GM23338 (cell line): ENCODE data around the gene AGAP1. TPM values are rescaled to one million over a fixed set of nuclear protein-coding genes. Genes with fewer than 3 reads are reported as not detected.

Source experiments
- ATAC-seq: fragments of 200-7000 bp; cut with Tn5 transposase; 3 replicates; pipeline ENCODE4 v1.9.1; 2020
- DNase-seq: peaks from one replicate; pipeline ENCODE4 v3.0.0-alpha.2; 2015; ENCODE audit warnings: low spot score
- H2AFZ ChIP-seq: fragments of 200-600 bp; sonication (generic); 2 replicates; pipeline ENCODE4 v1.8.0; 2016; ENCODE audit warnings: antibody characterized with exemption, mild to moderate bottlenecking, moderate library complexity
- H3F3A ChIP-seq: fragments of 200-600 bp; sonication (generic); replicated peaks from 2 replicates; pipeline ENCODE4 v1.8.0; 2017; ENCODE audit warnings: antibody characterized with exemption, mixed run types, low read depth
- H3K27ac ChIP-seq: fragments of 200-600 bp; sonication (generic); 2 replicates; pipeline ENCODE4 v1.6.1; 2016; ENCODE audit warnings: low read depth
- H3K27me3 ChIP-seq: fragments of 200-600 bp; sonication (generic); 2 replicates; pipeline ENCODE4 v1.8.0; 2016; ENCODE audit warnings: mild to moderate bottlenecking, mixed run types, moderate library complexity; ENCODE audit not compliant: insufficient read depth
- H3K36me3 ChIP-seq: fragments of 200-600 bp; sonication (generic); 2 replicates; pipeline ENCODE4 v1.8.0; 2016; ENCODE audit warnings: mild to moderate bottlenecking; ENCODE audit not compliant: insufficient read depth
- H3K4me1 ChIP-seq: fragments of 200-600 bp; sonication (generic); 2 replicates; pipeline ENCODE4 v1.8.0; 2016; ENCODE audit warnings: mild to moderate bottlenecking, moderate library complexity; ENCODE audit not compliant: insufficient read depth
- H3K4me2 ChIP-seq: fragments of 200-600 bp; sonication (generic); 2 replicates; pipeline ENCODE4 v1.7.1; 2017; ENCODE audit warnings: mixed run types
- H3K4me3 ChIP-seq: fragments of 200-600 bp; sonication (generic); 2 replicates; pipeline ENCODE4 v1.6.1; 2016; ENCODE audit warnings: mixed run types
- H3K79me2 ChIP-seq: fragments of 200-600 bp; sonication (generic); replicated peaks from 2 replicates; pipeline ENCODE4 v1.8.0; 2017; ENCODE audit warnings: mild to moderate bottlenecking; ENCODE audit not compliant: insufficient read depth
- H3K9me2 ChIP-seq: fragments of 200-600 bp; sonication (generic); 2 replicates; pipeline ENCODE4 v1.8.0; 2017; ENCODE audit not compliant: insufficient read depth
- H4K20me1 ChIP-seq: fragments of 200-600 bp; sonication (generic); replicated peaks from 2 replicates; pipeline ENCODE4 v1.8.0; 2017; ENCODE audit warnings: mild to moderate bottlenecking; ENCODE audit not compliant: insufficient read depth
- H3K27ac Mint-ChIP-seq: 2 replicates; pipeline ENCODE4 v1.8.0; 2020; ENCODE audit warnings: inconsistent platforms, mild to moderate bottlenecking, moderate library complexity, mixed read lengths
- H3K27me3 Mint-ChIP-seq: 3 replicates; pipeline ENCODE4 v1.8.0; 2022; ENCODE audit warnings: low read depth, mild to moderate bottlenecking, moderate library complexity, mixed read lengths, inconsistent platforms; ENCODE audit not compliant: insufficient read depth, poor library complexity
- H3K36me3 Mint-ChIP-seq: 3 replicates; pipeline ENCODE4 v1.8.0; 2021; ENCODE audit warnings: low read depth, mild to moderate bottlenecking, inconsistent platforms, moderate library complexity, mixed read lengths
- H3K4me1 Mint-ChIP-seq: 3 replicates; pipeline ENCODE4 v1.8.0; 2020; ENCODE audit warnings: mild to moderate bottlenecking, inconsistent platforms, mixed read lengths
- H3K4me3 Mint-ChIP-seq: 3 replicates; pipeline ENCODE4 v1.8.0; 2021; ENCODE audit warnings: moderate library complexity, mild to moderate bottlenecking, inconsistent platforms, mixed read lengths
- H3K9me3 Mint-ChIP-seq: 3 replicates; pipeline ENCODE4 v1.8.0; 2020; ENCODE audit warnings: moderate library complexity, mild to moderate bottlenecking, inconsistent platforms, mixed read lengths
- CREB1 ChIP-seq: fragments of 250-450 bp; sonication (Bioruptor Pico); IDR thresholded peaks from 2 replicates; pipeline ENCODE4 v1.5.0; 2020; ENCODE audit warnings: low read depth, mild to moderate bottlenecking, moderate library complexity
- EZH2 ChIP-seq: fragments of 200-600 bp; sonication (generic); IDR thresholded peaks from one replicate; pipeline ENCODE4 v1.8.0; 2017; ENCODE audit warnings: antibody characterized with exemption, mild to moderate bottlenecking, low read depth; ENCODE audit not compliant: unreplicated experiment
- EZH2phosphoT487 ChIP-seq: fragments of 200-600 bp; sonication (generic); IDR thresholded peaks from one replicate; pipeline ENCODE4 v1.8.1; 2018; ENCODE audit warnings: antibody characterized with exemption; ENCODE audit not compliant: unreplicated experiment
- JUNB ChIP-seq: IDR thresholded peaks from one replicate; pipeline ENCODE4 v1.6.1; 2016; ENCODE audit warnings: antibody characterized with exemption; ENCODE audit not compliant: unreplicated experiment
- NANOG ChIP-seq: IDR thresholded peaks from 2 replicates; pipeline ENCODE4 v1.6.1; 2016; ENCODE audit warnings: antibody characterized with exemption, borderline replicate concordance
- POLR2AphosphoS5 ChIP-seq: IDR thresholded peaks from 2 replicates; pipeline ENCODE4 v1.6.1; 2016; ENCODE audit warnings: antibody characterized with exemption, low read depth
- STAT1 ChIP-seq: IDR thresholded peaks from one replicate; pipeline ENCODE4 v1.6.1; 2016; ENCODE audit warnings: antibody characterized with exemption; ENCODE audit not compliant: unreplicated experiment
- ZNF114 ChIP-seq: fragments of 250-450 bp; sonication (Bioruptor Pico); IDR thresholded peaks from 2 replicates; pipeline ENCODE4 v1.5.0; 2020; ENCODE audit warnings: mild to moderate bottlenecking, moderate library complexity
- ZNF331 ChIP-seq: fragments of 250-450 bp; sonication (Bioruptor Pico); IDR thresholded peaks from 2 replicates; pipeline ENCODE4 v1.5.0; 2020; ENCODE audit warnings: low read depth, mild to moderate bottlenecking, moderate library complexity
- polyA plus RNA-seq: library from polyadenylated mRNA; unstranded; fragments of >200 nt; fragmentation: Nextera tagmentation; extraction: Ambion mirVana; gene quantifications from 2 replicates; pipeline ENCODE4 v1.2.1, GENCODE V29; 2016
- total RNA-seq: library from RNA; depleted of rRNA; stranded (reverse); fragments of >200 nt; shearing (Covaris generic); gene quantifications from 2 replicates; pipeline ENCODE4 v1.2.3, GENCODE V29; 2014
- TF ChIP-seq, protein P1 (sequence below): fragments of 250-450 bp; sonication (Bioruptor Pico); IDR thresholded peaks from 2 replicates; pipeline ENCODE4 v1.5.0; 2020; ENCODE audit warnings: mild to moderate bottlenecking, moderate library complexity
- TF ChIP-seq, protein P2 (sequence below), 2 experiments: fragments of 200-600 bp in 1 of 2; sonication (generic) in 1 of 2; conservative IDR thresholded peaks; 2 replicates each; pipeline versions ENCODE4 v1.5.1 to v1.6.1; 2016 to 2017; ENCODE audit warnings: antibody characterized with exemption in 2 of 2, low read depth in 2 of 2, mild to moderate bottlenecking in 2 of 2, moderate library complexity in 1 of 2
- TF ChIP-seq, protein P3 (sequence below): IDR thresholded peaks from 2 replicates; pipeline ENCODE4 v1.6.1; 2016; ENCODE audit warnings: antibody characterized with exemption
- TF ChIP-seq, protein P4 (sequence below): IDR thresholded peaks from one replicate; pipeline ENCODE4 v1.6.1; 2018; ENCODE audit warnings: antibody characterized with exemption; ENCODE audit not compliant: unreplicated experiment

The AGAP1 gene
- total and polyA plus RNA-seq, 2 experiments from 2014 or later = 13.3 to 27.9 TPM

DNA sequence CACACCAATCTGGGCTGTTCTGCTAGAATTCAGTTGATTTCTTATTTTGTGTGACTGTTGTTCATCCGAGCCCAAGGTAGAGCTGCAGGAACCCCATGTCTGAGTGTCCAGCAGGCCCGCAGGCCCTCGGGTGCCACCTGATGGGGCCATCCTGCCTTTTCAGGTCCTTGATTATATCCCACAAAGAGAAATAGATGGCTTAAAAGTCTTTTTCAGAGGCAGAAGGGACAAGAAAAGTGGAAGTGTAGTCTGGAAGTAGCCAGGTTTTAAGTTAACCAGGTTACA is 52.2 kb downstream of the AGAP1 start:
- Histone ChIP-seq H3K4me2 (no peak overlapping the region), H3K27ac (no peak overlapping the region), H4K20me1 (peaks cover 9% of the 10 kb centered on the region), H2AFZ (no peak overlapping the region), H3K79me2 (peaks cover 92% of the 10 kb centered on the region), H3F3A (0 out of 2 replicates have a peak, but pooled peaks cover 3% of the 10 kb centered on the region), H3K4me1 (peaks cover 34% of the 10 kb centered on the region), H3K4me3 (no peak overlapping the region), H3K36me3 (no peaks in the 10 kb centered on the region), H3K9me2 (no peaks in the 10 kb centered on the region), H3K27me3 (no peaks in the 10 kb centered on the region)
- Mint-ChIP-seq H3K4me1 (peaks cover 66% of the 10 kb centered on the region), H3K27ac (no peak overlapping the region), H3K27me3 (peaks cover 7% of the 10 kb centered on the region), H3K9me3 (no peaks in the 10 kb centered on the region), H3K36me3 (no peaks in the 10 kb centered on the region), H3K4me3 (no peak overlapping the region)
- DNase-seq (no peak), ATAC-seq (no peak)
- TF ChIP-seq STAT1 = no peak
- no peak for TF ChIP-seq EZH2phosphoT487
- TF ChIP-seq, protein P1, sequence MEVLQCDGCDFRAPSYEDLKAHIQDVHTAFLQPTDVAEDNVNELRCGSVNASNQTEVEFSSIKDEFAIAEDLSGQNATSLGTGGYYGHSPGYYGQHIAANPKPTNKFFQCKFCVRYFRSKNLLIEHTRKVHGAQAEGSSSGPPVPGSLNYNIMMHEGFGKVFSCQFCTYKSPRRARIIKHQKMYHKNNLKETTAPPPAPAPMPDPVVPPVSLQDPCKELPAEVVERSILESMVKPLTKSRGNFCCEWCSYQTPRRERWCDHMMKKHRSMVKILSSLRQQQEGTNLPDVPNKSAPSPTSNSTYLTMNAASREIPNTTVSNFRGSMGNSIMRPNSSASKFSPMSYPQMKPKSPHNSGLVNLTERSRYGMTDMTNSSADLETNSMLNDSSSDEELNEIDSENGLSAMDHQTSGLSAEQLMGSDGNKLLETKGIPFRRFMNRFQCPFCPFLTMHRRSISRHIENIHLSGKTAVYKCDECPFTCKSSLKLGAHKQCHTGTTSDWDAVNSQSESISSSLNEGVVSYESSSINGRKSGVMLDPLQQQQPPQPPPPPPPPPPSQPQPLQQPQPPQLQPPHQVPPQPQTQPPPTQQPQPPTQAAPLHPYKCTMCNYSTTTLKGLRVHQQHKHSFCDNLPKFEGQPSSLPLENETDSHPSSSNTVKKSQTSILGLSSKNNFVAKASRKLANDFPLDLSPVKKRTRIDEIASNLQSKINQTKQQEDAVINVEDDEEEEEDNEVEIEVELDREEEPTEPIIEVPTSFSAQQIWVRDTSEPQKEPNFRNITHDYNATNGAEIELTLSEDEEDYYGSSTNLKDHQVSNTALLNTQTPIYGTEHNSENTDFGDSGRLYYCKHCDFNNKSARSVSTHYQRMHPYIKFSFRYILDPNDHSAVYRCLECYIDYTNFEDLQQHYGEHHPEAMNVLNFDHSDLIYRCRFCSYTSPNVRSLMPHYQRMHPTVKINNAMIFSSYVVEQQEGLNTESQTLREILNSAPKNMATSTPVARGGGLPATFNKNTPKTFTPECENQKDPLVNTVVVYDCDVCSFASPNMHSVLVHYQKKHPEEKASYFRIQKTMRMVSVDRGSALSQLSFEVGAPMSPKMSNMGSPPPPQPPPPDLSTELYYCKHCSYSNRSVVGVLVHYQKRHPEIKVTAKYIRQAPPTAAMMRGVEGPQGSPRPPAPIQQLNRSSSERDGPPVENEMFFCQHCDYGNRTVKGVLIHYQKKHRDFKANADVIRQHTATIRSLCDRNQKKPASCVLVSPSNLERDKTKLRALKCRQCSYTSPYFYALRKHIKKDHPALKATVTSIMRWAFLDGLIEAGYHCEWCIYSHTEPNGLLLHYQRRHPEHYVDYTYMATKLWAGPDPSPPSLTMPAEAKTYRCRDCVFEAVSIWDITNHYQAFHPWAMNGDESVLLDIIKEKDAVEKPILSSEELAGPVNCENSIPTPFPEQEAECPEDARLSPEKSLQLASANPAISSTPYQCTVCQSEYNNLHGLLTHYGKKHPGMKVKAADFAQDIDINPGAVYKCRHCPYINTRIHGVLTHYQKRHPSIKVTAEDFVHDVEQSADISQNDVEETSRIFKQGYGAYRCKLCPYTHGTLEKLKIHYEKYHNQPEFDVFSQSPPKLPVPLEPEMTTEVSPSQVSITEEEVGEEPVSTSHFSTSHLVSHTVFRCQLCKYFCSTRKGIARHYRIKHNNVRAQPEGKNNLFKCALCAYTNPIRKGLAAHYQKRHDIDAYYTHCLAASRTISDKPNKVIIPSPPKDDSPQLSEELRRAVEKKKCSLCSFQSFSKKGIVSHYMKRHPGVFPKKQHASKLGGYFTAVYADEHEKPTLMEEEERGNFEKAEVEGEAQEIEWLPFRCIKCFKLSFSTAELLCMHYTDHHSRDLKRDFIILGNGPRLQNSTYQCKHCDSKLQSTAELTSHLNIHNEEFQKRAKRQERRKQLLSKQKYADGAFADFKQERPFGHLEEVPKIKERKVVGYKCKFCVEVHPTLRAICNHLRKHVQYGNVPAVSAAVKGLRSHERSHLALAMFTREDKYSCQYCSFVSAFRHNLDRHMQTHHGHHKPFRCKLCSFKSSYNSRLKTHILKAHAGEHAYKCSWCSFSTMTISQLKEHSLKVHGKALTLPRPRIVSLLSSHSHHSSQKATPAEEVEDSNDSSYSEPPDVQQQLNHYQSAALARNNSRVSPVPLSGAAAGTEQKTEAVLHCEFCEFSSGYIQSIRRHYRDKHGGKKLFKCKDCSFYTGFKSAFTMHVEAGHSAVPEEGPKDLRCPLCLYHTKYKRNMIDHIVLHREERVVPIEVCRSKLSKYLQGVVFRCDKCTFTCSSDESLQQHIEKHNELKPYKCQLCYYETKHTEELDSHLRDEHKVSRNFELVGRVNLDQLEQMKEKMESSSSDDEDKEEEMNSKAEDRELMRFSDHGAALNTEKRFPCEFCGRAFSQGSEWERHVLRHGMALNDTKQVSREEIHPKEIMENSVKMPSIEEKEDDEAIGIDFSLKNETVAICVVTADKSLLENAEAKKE (CRISPR knock-in tag) = no peak
- TF ChIP-seq JUNB = no peak
- no peak for TF ChIP-seq CREB1 (CRISPR knock-in tag)
- no peak for TF ChIP-seq POLR2AphosphoS5
- no peak for TF ChIP-seq ZNF331 (CRISPR knock-in tag)
- TF ChIP-seq EZH2 = no peak
- no peak for TF ChIP-seq NANOG
- no peak for TF ChIP-seq ZNF114 (CRISPR knock-in tag)
- TF ChIP-seq, protein P2, sequence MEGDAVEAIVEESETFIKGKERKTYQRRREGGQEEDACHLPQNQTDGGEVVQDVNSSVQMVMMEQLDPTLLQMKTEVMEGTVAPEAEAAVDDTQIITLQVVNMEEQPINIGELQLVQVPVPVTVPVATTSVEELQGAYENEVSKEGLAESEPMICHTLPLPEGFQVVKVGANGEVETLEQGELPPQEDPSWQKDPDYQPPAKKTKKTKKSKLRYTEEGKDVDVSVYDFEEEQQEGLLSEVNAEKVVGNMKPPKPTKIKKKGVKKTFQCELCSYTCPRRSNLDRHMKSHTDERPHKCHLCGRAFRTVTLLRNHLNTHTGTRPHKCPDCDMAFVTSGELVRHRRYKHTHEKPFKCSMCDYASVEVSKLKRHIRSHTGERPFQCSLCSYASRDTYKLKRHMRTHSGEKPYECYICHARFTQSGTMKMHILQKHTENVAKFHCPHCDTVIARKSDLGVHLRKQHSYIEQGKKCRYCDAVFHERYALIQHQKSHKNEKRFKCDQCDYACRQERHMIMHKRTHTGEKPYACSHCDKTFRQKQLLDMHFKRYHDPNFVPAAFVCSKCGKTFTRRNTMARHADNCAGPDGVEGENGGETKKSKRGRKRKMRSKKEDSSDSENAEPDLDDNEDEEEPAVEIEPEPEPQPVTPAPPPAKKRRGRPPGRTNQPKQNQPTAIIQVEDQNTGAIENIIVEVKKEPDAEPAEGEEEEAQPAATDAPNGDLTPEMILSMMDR (conservative IDR thresholded peaks at IDR 0.05; ENCODE audit: low read depth in 2 of 2) = no peak
- TF ChIP-seq, protein P3, sequence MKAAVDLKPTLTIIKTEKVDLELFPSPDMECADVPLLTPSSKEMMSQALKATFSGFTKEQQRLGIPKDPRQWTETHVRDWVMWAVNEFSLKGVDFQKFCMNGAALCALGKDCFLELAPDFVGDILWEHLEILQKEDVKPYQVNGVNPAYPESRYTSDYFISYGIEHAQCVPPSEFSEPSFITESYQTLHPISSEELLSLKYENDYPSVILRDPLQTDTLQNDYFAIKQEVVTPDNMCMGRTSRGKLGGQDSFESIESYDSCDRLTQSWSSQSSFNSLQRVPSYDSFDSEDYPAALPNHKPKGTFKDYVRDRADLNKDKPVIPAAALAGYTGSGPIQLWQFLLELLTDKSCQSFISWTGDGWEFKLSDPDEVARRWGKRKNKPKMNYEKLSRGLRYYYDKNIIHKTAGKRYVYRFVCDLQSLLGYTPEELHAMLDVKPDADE = no peak
- TF ChIP-seq, protein P4, sequence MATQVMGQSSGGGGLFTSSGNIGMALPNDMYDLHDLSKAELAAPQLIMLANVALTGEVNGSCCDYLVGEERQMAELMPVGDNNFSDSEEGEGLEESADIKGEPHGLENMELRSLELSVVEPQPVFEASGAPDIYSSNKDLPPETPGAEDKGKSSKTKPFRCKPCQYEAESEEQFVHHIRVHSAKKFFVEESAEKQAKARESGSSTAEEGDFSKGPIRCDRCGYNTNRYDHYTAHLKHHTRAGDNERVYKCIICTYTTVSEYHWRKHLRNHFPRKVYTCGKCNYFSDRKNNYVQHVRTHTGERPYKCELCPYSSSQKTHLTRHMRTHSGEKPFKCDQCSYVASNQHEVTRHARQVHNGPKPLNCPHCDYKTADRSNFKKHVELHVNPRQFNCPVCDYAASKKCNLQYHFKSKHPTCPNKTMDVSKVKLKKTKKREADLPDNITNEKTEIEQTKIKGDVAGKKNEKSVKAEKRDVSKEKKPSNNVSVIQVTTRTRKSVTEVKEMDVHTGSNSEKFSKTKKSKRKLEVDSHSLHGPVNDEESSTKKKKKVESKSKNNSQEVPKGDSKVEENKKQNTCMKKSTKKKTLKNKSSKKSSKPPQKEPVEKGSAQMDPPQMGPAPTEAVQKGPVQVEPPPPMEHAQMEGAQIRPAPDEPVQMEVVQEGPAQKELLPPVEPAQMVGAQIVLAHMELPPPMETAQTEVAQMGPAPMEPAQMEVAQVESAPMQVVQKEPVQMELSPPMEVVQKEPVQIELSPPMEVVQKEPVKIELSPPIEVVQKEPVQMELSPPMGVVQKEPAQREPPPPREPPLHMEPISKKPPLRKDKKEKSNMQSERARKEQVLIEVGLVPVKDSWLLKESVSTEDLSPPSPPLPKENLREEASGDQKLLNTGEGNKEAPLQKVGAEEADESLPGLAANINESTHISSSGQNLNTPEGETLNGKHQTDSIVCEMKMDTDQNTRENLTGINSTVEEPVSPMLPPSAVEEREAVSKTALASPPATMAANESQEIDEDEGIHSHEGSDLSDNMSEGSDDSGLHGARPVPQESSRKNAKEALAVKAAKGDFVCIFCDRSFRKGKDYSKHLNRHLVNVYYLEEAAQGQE = no peak
